NB4 (cell line): ENCODE measurements around the gene RCC1.
"Not testable (repeated sequence)": the region's sequence is repeated elsewhere in the genome, so short reads cannot be mapped to it uniquely, and the experiment has no call there.

Experiments
- DNase-seq: peaks from one replicate; pipeline ENCODE4 v3.0.0; 2010; ENCODE audit warnings: low read depth
- H3K4me3 ChIP-seq: one replicate; pipeline ENCODE4 v1.5.1; 2011; ENCODE audit warnings: mild to moderate bottlenecking, low read depth, low read length, moderate library complexity
- CTCF ChIP-seq: IDR thresholded peaks from one replicate; pipeline ENCODE4 v1.5.1; 2012; ENCODE audit warnings: low read depth, low read length
- MAX ChIP-seq: IDR thresholded peaks from 2 replicates; pipeline ENCODE4 v1.6.1; 2011; ENCODE audit warnings: low read depth, low read length
- MYC ChIP-seq: IDR thresholded peaks from 2 replicates; pipeline ENCODE4 v1.6.1; 2011; ENCODE audit warnings: low read depth, low read length
- POLR2A ChIP-seq: IDR thresholded peaks from 2 replicates; pipeline ENCODE4 v1.6.1; 2011; ENCODE audit warnings: mild to moderate bottlenecking; ENCODE audit not compliant: insufficient read length; ENCODE audit errors: extremely low read depth

The RCC1 gene

GRCh38 chr1:28540651-28541050, 34.8 kb downstream of the RCC1 start:
- no peak overlapping the region for H3K4me3 ChIP-seq
- DNase-seq: no peak
- TF ChIP-seq MYC (no peak), MAX (no peak), CTCF (no peak), POLR2A (no peak)

GRCh38 chr1:28541414-28542015, 35.7 kb downstream of the RCC1 start:
- not testable (repeated sequence) for DNase-seq, H3K4me3 ChIP-seq

- no peak for DNase-seq
- TF ChIP-seq POLR2A (no peak), CTCF (no peak), MYC (no peak), MAX (no peak)
- H3K4me3 ChIP-seq: no peak overlapping the region
Measured at GRCh38 chr1:28545246-28545628, 39.4 kb downstream of the RCC1 start.

- no peak for TF ChIP-seq POLR2A
- no peak for TF ChIP-seq MAX
- no peak for TF ChIP-seq CTCF
- TF ChIP-seq MYC: no peak
- no peak overlapping the region for H3K4me3 ChIP-seq
Measured at GRCh38 chr1:28548318-28548717, 42.5 kb downstream of the RCC1 start.

GRCh38 chr1:28551381-28551780, 45.5 kb downstream of the RCC1 start:
- DNase-seq: no peak
- no peak for TF ChIP-seq POLR2A
- no peak for TF ChIP-seq CTCF
- no peak for TF ChIP-seq MAX
- no peak for TF ChIP-seq MYC
- H3K4me3 ChIP-seq: no peak overlapping the region

More at GRCh38 chr1:28548318-28548717, 42.5 kb downstream of the RCC1 start:
- no peak for DNase-seq

GRCh38 chr1:28552758-28553663, 47.2 kb downstream of the RCC1 start, which contains the start of gene TRNAU1AP:
Gene TRNAU1AP, plus strand, starts transcription at chr1:28553085. Its CDS starts 26 bp downstream, at chr1:28553111.
- peak within 1 kb of the TSS; percentile 95 for H3K4me3 ChIP-seq
- TF ChIP-seq POLR2A (peak; percentile 74), MAX (peak; percentile 69; the same call in 1 of the 2 replicates), CTCF (no peak), MYC (peak; percentile 84)
- DNase-seq: peak; percentile 96
